OCI-LY1 (cell line): ENCODE measurements around the gene MAFB.

ENCODE experiments used
- H2AFZ ChIP-seq: fragments of 200-600 bp; sonication (generic), shearing (Covaris generic); 2 replicates; pipeline ENCODE4 v1.6.0; 2014; ENCODE audit warnings: antibody characterized with exemption, mild to moderate bottlenecking, low read length
- H3F3A ChIP-seq: fragments of 200-600 bp; sonication (generic), shearing (Covaris generic); 2 replicates; pipeline ENCODE4 v1.6.0; 2014; ENCODE audit warnings: mild to moderate bottlenecking, antibody characterized with exemption, low read length, moderate library complexity; ENCODE audit not compliant: insufficient read depth
- H3K27ac ChIP-seq: fragments of 200-600 bp; sonication (generic); 2 replicates; pipeline ENCODE4 v1.5.1; 2014; ENCODE audit warnings: low read length, mixed run types, mild to moderate bottlenecking, low read depth; ENCODE audit not compliant: poor library complexity, severe bottlenecking
- H3K27me3 ChIP-seq: fragments of 200-600 bp; sonication (generic); 2 replicates; pipeline ENCODE4 v1.6.0; 2014; ENCODE audit warnings: antibody characterized with exemption, mild to moderate bottlenecking, low read length, moderate library complexity; ENCODE audit not compliant: insufficient read depth
- H3K36me3 ChIP-seq: fragments of 200-600 bp; sonication (generic); 2 replicates; pipeline ENCODE4 v1.6.1; 2014; ENCODE audit warnings: mild to moderate bottlenecking, antibody characterized with exemption, low read length, moderate library complexity, mixed read lengths; ENCODE audit not compliant: insufficient read depth
- H3K4me1 ChIP-seq: fragments of 200-600 bp; sonication (generic); 2 replicates; pipeline ENCODE4 v1.5.1; 2014; ENCODE audit warnings: mild to moderate bottlenecking, low read length, moderate library complexity; ENCODE audit not compliant: insufficient read depth, severe bottlenecking
- H3K4me2 ChIP-seq: fragments of 200-600 bp; sonication (generic), shearing (Covaris generic); 2 replicates; pipeline ENCODE4 v1.6.1; 2014; ENCODE audit warnings: low read length
- H3K4me3 ChIP-seq: fragments of 200-600 bp; sonication (generic); 2 replicates; pipeline ENCODE4 v1.5.1; 2014; ENCODE audit warnings: low read length, low read depth, mild to moderate bottlenecking, mixed read lengths; ENCODE audit not compliant: poor library complexity, severe bottlenecking
- H3K79me2 ChIP-seq: fragments of 200-600 bp; shearing (Covaris generic); 2 replicates; pipeline ENCODE4 v1.6.1; 2016; ENCODE audit warnings: mixed run types, low read length, mixed read lengths; ENCODE audit not compliant: insufficient read depth
- H3K9ac ChIP-seq: fragments of 200-600 bp; sonication (generic), shearing (Covaris generic); 2 replicates; pipeline ENCODE4 v1.6.1; 2014; ENCODE audit warnings: mild to moderate bottlenecking, low read length, mixed read lengths
- H3K9me2 ChIP-seq: fragments of 200-600 bp; sonication (generic), shearing (Covaris generic); 2 replicates; pipeline ENCODE4 v1.6.1; 2014; ENCODE audit warnings: low read depth, mild to moderate bottlenecking, low read length, mixed read lengths
- H3K9me3 ChIP-seq: fragments of 200-600 bp; shearing (Covaris generic); 2 replicates; pipeline ENCODE4 v1.6.1; 2014; ENCODE audit warnings: low read length, mixed read lengths
- H4K20me1 ChIP-seq: fragments of 200-600 bp; sonication (generic), shearing (Covaris generic); 2 replicates; pipeline ENCODE4 v1.6.0; 2016; ENCODE audit warnings: mild to moderate bottlenecking, low read length; ENCODE audit not compliant: insufficient read depth
- CTCF ChIP-seq: fragments of 200-600 bp; sonication (generic), shearing (Covaris generic); IDR thresholded peaks from 2 replicates; pipeline ENCODE4 v1.5.1; 2017; ENCODE audit warnings: mild to moderate bottlenecking, antibody characterized with exemption, low read length, moderate library complexity, mixed read lengths
- EZH2 ChIP-seq: fragments of 200-600 bp; sonication (generic), shearing (Covaris generic); IDR thresholded peaks from 2 replicates; pipeline ENCODE4 v1.8.0; 2017; ENCODE audit warnings: borderline replicate concordance, mixed run types, mild to moderate bottlenecking, antibody characterized with exemption, low read length, moderate library complexity, mixed read lengths

Gene MAFB

GRCh38 chr20:40657526-40657925, 31.5 kb downstream of the MAFB start:
- no peaks in the 10 kb centered on the region for H3K9me2 ChIP-seq
- H3K4me3 ChIP-seq, result no peak overlapping the region
- no peaks in the 10 kb centered on the region for H4K20me1 ChIP-seq
- H3K4me1 ChIP-seq, result no peaks in the 10 kb centered on the region
- no peak overlapping the region for H2AFZ ChIP-seq
- no peaks in the 10 kb centered on the region for H3F3A ChIP-seq
- H3K27ac ChIP-seq, result no peak overlapping the region
- no peaks in the 10 kb centered on the region for H3K27me3 ChIP-seq
- H3K4me2 ChIP-seq, result no peak overlapping the region
- no peaks in the 10 kb centered on the region for H3K79me2 ChIP-seq
- no peak for TF ChIP-seq EZH2
- TF ChIP-seq CTCF, result no peak
- H3K9me3 ChIP-seq, result no peaks in the 10 kb centered on the region
- H3K9ac ChIP-seq, result no peak overlapping the region
- H3K36me3 ChIP-seq, result no peaks in the 10 kb centered on the region

GRCh38 chr20:40655451-40655850, 33.6 kb downstream of the MAFB start:
- H3K9ac ChIP-seq, result no peak overlapping the region
- H3K4me2 ChIP-seq, result no peak overlapping the region
- H3F3A ChIP-seq, result no peaks in the 10 kb centered on the region
- H3K27me3 ChIP-seq, result no peaks in the 10 kb centered on the region
- H2AFZ ChIP-seq, result no peak overlapping the region
- no peaks in the 10 kb centered on the region for H3K9me2 ChIP-seq
- no peaks in the 10 kb centered on the region for H3K9me3 ChIP-seq
- H4K20me1 ChIP-seq, result no peaks in the 10 kb centered on the region
- no peaks in the 10 kb centered on the region for H3K4me1 ChIP-seq
- no peaks in the 10 kb centered on the region for H3K36me3 ChIP-seq
- H3K4me3 ChIP-seq, result no peak overlapping the region
- H3K79me2 ChIP-seq, result no peaks in the 10 kb centered on the region
- no peak overlapping the region for H3K27ac ChIP-seq
- TF ChIP-seq EZH2 (no peak), CTCF (no peak)

GRCh38 chr20:40654876-40655275, 34.2 kb downstream of the MAFB start:
- Histone ChIP-seq H3F3A (no peaks in the 10 kb centered on the region), H3K4me3 (no peak overlapping the region), H3K79me2 (no peaks in the 10 kb centered on the region), H4K20me1 (no peaks in the 10 kb centered on the region), H3K9ac (no peak overlapping the region), H3K36me3 (no peaks in the 10 kb centered on the region), H3K9me3 (no peaks in the 10 kb centered on the region), H3K4me2 (no peak overlapping the region), H3K27ac (no peak overlapping the region), H2AFZ (no peak overlapping the region), H3K27me3 (no peaks in the 10 kb centered on the region), H3K9me2 (no peaks in the 10 kb centered on the region), H3K4me1 (no peaks in the 10 kb centered on the region)
- TF ChIP-seq EZH2 (no peak), CTCF (no peak)
